HG03025 (cell line): Measurements from ENCODE around the gene LRRN4.
"Not testable (repeated sequence)": the region's sequence is repeated elsewhere in the genome, so short reads cannot be mapped to it uniquely, and the experiment has no call there.

Experiments
- ATAC-seq: cut with Tn5 transposase; IDR thresholded peaks from one replicate; pipeline ENCODE4 v1.9.1; 2021; ENCODE audit warnings: mild to moderate bottlenecking, moderate library complexity; ENCODE audit not compliant: unreplicated experiment, low FRiP score

LRRN4 gene

GRCh38 chr20:6034134-6034969, 19.5 kb downstream of the LRRN4 start:
- ATAC-seq, result no peak

- not testable (repeated sequence) for ATAC-seq
These were observed 21.0 kb downstream of the LRRN4 start for GRCh38 chr20:6032907-6033306.

GRCh38 chr20:6030453-6031080, 23.3 kb downstream of the LRRN4 start:
- no peak for ATAC-seq

DNA sequence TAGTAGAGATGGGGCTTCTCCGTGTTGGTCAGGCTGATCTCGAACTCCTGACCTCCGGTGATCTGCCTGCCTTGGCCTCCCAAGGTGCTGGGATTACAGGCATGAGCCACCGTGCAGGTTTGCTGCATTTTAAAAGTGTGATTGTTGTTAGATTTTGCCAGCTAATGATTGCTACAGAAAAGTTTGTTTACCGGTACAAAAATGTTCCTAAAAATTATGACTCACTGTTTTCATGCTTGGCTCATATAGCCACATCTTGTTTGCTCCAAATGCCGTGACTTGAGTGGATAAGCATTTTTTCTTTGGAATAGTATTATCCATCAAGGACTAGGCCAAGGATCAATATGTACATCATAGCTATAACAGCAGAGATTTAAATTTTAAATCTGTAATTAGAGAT, 24.3 kb downstream of the LRRN4 start:
- no peak for ATAC-seq

GRCh38 chr20:6028818-6029217, 25.0 kb downstream of the LRRN4 start:
- no peak for ATAC-seq

GRCh38 chr20:6026051-6026450, 27.8 kb downstream of the LRRN4 start:
- no peak for ATAC-seq

DNA sequence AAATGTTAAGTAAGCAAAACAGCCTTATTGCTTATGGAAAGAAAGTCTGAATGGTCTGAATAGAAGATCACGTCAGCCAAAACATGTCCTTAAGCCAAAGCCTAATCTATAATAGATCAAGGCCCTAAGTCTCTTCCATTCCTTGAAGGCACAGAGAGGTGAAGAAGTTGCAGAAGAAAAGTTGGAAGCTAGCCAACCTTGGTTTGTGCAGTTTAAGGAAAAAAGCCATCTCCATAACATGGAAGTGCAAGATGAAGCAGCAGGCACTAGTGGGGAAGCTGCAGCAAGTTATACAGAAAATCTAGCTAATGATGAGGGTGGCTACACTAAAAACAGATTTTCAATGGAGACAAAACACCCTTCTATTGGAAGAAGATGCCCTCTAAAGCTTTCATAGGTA, 29.1 kb downstream of the LRRN4 start:
- no peak for ATAC-seq

DNA sequence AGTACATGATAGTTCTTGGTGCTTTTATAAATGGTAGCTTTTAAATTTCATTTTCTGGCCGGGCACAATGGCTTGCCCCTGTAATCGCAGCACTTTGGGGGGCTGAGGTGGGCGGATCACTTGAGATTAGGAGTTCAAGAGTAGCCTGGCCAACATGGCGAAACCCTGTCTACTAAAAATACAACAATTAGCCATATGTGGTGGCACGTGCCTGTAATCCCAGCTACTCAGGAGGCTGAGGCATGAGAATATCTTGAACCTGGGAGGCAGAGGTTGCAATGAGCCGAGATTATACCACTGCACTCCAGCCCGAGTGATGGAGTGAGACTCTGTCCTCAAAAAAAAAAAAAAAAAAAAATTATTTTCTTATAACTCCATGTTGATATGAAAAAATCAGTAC, 36.0 kb downstream of the LRRN4 start:
- no peak for ATAC-seq

DNA sequence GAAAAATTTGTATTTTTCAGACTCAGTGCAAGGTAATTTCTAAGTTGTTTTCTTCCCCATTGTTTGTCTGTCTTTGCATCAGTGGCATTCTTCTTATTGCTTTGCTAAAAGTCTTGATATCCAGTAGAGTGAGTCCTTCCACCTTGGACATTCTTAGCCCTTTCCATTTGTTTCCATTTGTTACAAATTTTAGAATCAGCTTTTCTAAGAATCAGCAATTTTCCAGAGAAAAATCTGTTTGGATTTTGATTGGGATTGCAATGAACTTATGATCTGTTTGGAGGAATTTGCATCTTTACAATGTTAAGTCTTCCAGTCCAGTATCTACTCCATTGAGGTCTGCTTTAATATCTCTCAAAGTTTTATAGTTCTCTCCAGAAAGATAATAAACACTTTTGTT, 36.4 kb downstream of the LRRN4 start:
- no peak for ATAC-seq

DNA sequence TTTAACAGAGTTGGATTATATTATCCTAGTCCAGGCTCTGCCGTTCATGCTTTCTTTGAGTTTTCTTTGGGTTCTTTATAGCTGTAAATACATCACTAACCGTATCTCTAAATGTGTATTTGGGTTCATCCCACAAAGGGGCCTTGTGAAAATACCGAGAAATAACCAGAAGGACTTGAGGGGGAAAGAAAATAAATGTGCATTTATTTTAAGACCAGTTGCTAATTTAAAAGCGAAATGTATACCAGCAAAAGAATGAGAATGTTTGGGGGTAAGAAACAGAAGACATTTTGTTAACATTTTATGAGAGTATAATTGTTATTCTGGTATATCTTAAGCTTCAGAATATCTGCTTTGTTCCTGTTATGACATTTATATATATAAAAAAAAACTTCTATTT, 38.9 kb downstream of the LRRN4 start:
- no peak for ATAC-seq

DNA sequence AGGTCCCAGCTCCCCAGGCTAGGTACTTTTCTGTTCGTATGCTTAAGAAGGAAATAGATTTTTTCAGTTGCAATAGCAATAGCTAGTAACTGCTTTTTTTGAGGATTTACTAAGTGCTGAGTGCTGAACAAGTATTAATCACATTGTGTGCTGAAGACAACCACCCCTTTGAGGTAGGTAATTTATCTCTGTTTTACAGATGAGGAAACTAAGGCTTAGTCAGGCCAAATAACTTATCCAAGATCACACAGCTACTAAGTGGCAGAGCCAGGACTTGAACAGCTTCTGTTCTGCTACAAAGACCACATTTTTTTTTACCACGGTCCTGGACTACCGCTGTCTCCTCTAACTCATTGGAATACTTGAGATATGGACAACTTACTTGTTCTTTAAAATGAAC, 39.8 kb downstream of the LRRN4 start:
- no peak for ATAC-seq

GRCh38 chr20:6012179-6012578, 41.7 kb downstream of the LRRN4 start:
- no peak for ATAC-seq

DNA sequence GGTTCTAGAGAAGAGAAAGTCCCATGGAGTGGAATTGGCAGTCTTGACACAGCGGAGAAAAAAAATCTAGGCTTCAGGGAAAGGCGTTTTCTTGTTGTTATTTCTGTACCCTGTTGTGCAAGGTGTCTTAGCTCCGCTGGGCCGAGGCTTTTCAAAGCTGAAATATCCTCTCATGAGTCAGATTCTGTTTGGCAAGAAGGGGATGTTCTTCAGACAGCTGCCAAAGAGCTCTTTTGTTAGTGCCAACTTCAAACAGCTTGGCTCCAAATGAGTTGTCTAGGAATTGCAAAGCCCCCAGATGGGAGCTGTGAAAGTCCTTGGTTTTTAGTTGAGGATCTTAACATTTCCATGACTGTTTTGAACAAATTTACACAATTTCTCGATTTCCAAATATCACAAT, 45.6 kb downstream of the LRRN4 start:
- no peak for ATAC-seq

- no peak for ATAC-seq
These were observed 46.2 kb downstream of the LRRN4 start for GRCh38 chr20:6007529-6008103.

DNA sequence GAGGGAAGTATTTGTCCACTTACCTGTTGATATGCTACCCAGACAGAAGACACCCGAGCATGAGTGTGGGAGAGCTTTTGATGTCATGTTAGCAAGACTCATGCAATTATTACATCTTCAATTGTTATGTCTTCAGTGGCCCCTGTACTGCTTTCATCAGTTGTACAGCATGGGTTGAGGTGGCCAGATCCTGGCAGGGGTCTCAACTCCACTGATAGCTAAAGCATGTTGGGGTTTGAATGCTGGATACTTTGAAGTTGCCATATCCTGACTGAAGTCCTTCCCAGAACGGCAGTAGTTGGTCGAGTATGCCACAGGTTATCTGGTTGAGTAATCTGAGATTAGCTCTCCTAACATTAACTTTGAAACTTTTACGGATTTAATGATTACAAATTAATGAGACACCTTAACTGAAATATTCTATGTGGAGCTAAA, 46.7 kb downstream of the LRRN4 start:
- ATAC-seq, result no peak

DNA sequence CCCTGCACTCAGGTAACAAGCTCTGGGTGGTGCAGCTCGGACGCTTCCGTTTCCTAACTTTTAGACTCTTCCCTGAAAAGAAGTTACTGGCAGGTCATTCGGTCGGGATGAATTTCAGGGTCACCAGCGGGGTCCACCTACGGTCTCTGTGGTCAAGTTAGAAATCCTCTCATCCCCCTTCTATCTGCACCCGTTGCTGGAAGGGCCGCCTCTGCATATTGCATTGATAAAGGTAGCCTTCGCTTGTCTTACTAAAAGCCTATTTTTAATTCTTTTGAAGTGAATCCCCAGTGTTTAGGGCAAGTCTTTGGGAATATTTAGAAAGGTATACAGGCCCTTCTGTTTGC, 47.3 kb downstream of the LRRN4 start:
- ATAC-seq, result no peak

- no peak for ATAC-seq
These were observed 53.0 kb downstream of the LRRN4 start for GRCh38 chr20:6000871-6001270.

GRCh38 chr20:5999783-6000182, 54.1 kb downstream of the LRRN4 start:
- no peak for ATAC-seq

GRCh38 chr20:5996765-5997164, 57.1 kb downstream of the LRRN4 start:
- peak; percentile 87 for ATAC-seq

DNA sequence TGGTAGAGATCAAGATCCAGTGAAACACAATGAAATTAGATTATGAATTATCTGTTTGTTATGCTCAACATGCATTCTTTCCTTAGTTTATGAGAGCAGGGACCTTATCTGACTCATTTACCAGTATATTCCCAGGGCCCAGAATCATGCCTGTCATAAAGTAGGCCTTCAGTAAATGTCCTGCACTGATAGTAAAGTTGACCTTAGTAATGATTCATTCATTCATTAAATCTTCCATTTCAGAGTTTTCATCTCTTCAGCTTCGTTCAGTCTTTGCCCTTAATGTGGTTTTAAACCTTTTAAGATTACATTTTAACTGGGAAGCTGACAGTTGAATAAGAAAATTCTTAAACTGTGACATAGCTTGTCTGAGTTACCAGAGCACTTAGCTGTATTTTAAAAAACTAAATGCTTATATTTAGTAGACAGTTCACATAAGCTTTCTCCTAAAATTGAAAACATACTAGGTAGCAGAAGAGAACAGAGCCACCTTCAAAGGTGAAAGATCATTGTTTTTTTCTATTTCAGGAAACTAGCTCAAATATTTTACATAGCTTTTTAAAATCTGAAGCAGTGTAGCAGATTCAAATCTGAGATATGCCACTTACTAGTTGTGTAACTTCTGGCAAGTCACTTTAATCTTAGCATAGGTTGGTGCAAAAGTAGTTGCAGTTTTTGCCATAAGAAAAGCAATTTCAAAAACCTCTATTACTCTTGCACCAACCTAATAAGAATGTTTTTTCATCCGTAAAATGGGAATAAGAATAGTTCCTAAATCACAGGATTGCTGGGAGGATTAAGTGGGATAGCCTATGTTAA, 62.0 kb downstream of the LRRN4 start:
- ATAC-seq, result no peak

DNA sequence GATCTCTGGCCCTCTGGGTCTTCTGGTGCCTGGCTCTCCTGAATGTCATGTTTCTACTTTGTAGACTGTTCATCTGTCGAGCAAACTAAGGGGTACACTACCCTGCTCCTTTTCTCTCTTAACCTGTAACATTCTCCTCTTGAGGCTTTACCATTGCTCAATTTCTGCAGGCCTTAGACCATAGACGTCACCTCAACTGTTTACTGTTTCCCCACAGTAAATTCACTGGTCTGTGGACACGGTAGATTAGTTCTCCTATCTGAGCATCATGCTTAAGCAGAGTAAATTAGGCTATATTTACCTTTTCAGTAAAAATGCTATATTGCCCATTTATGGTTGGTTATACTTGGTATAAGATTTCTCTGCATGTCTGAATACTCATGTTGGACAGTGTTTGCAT, 62.9 kb downstream of the LRRN4 start:
- ATAC-seq, result no peak
